HG02623 (cell line): Measurements from ENCODE around the gene DAAM2.

Experiments used
- ATAC-seq: cut with Tn5 transposase; IDR thresholded peaks from one replicate; pipeline ENCODE4 v1.9.1; 2021; ENCODE audit warnings: moderate library complexity; ENCODE audit not compliant: unreplicated experiment

Gene DAAM2

DNA sequence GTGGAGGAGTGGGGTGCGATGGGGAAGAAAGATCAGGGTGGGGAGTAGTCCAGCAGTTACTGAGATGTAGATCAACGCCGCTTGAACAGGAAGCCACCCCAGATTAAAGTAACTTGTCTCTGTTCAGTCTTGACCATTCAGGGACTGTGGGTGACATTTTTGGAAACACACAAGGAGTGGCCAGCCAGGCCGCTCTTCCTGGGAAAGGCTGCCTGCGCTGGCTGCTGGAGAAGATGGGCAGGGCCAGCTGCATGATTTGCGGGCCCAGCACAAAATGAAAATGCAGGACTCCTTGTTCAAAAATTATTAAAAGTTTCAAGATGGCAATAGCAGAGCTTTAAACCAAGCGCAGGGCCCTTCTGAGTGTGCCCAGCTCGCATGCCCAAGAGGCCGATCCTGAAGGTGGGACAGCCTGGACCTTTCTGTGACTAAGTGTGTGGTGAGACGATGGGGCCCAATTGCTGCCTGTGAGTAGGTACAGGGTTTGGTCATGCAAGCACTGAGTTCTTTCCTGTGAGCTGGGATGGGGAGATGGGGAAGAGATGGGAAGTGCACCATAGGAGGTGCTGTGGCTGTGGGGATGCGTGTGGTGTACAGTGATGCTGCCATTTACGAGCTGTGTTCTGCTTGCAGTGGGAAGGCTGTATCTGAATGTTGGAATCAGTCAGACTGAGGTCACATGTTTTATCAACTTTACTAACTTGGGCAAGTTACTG lies 51.3 kb downstream of the DAAM2 start:
- ATAC-seq = no peak

DNA sequence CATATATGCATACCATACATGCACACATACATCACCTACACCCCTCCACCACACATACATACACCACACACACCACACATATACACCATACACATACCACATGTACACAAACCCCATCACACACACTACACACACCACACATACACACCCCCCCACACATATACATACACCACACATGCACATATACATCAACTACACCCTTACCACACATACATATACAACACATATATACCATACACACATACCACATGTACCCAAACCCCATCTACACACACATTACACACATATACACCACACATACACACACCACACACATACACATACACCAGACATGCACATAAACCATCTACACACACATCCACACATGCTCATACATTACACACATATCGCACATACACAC lies 52.7 kb downstream of the DAAM2 start:
- ATAC-seq = no peak

DNA sequence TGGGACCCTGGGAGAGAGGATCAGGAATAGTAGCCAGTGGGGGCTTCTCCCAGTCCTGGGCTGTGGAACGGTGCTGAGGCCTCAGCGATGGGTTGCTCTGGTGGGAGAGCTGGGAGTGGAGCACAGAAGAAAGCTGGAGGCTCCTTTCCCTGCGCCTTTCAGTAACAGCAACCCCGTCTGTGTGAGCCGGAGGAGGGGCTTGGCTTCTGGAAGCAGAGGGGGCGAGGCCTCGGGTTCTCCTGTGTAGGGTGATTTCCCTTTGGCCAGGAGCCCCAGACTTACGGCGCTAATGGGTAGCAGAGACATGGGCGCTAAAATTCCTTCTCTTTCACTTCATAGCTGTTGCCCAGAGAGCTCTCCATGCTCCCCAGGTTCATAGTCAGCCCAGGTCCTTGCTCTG lies 55.0 kb downstream of the DAAM2 start:
- no peak for ATAC-seq

DNA sequence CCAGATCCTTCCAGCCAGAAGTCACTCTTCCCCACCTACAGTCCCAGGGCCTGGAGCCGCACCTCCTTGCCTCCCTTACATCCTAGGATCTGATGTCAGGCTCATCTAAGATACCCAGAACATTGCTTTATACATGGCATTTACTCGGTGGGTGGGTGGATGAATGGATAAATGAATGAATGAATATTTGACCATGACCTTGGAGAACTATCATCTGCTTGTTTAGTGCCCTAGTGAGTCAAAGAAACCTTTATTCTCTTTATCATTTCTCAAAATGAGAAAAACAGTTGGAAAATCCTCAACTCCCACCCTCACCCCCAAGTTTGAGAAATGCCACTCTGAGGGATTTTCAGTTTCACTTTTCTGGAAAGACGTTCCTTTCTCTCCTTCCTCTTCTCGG lies 56.0 kb downstream of the DAAM2 start:
- ATAC-seq = no peak

DNA sequence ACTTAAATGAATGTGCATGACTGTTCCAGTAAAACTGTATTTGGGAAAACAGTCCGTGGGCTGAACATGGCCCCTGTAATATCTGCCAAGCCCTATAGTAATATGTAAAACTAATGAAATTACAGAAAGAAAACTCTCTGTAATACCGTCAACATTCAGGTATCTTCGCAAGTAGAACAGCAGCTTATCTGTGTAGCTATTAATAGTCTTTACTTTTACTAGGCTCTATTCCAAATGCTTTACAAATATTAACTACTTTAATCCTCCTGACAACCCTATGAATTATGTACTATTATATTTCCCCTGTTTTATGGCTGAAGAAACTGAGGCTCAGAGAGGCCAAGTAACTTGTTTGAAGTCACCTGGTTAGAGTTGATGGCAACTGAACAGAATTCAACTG lies 57.1 kb downstream of the DAAM2 start:
- no peak for ATAC-seq

DNA sequence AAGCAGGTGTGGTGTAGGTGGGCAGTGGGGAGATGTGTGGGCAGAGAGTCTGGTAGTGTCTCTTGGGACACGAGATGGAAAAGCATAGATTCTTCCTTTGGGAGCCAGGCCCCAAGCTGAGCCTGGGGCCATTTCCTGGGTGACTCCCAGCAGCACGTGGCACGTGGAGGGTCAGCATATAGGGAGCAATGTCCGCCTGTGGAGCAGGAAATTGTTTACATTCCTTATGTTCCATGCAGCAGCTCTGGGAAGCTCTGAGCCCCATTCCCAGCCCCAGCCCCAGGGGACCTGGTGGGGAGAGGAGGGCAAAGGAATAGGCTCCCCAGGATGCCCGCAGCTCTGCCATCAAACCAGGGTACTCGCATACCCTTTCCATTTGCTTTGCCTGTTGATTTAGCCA lies 57.6 kb downstream of the DAAM2 start:
- no peak for ATAC-seq

DNA sequence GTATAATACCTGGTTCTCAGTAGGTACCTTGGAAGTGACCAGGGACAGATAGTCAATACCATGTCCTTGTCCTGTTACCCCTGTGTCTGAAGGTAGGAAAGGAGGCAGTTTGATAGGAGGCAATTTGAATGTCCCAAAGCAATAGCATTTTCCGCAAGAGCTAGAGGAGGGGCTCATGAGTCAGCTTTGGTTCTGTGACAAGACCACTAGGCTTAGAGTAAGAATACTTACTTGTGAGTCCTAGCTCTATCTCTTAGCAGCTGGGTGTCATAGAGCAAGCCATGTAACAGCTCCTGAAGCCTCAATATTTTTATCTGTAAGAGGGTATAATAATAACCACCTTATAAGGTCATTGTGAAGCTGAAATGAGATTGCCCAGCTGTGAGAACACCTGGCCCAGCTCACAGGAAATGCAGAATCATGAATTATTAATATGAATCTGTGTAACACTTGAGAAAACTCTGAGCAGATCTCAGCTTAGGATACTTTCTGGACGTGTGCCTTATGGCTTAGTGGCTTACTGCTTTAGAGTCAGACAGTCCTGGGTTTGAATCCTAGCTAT lies 58.6 kb downstream of the DAAM2 start:
- no peak for ATAC-seq

DNA sequence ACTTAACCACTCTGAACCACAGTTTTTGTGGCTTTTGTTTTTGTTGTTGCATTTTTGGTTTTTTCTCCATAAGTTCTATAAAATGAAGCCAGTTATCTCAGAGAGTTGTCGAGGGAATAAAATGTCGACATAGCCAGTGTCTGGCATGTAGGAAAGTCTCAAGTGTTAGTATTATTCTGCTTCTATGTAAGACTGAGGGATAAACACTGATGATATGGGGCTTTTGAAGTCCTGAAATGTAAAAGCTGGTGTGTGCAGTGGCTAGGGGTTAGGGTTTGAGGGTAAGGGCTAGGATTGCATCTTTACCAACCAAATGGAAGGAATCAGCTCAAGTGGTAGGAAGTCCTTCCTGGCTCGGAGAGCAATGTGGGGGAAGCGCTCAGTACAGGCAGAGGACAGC lies 59.2 kb downstream of the DAAM2 start:
- no peak for ATAC-seq

DNA sequence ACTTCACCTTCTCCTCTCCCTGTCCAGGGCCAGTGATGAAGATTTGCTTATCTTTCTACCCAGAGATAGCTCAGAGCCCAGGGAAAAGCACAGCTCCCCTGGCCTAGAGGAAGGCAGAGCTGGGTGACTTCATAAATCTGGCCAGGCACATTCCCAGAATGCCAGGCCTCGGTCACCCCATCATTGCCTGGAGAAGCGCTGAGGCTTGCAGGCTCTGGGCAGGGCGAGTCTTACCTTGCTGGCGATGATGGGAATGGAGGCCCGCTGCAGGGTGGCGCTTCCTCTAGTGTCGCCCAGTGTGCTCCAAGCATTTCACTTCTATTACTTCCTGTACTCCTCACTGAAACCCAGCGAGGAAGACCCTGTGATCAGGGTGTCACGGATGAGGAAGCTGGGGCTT lies 60.1 kb downstream of the DAAM2 start:
- ATAC-seq = no peak

DNA sequence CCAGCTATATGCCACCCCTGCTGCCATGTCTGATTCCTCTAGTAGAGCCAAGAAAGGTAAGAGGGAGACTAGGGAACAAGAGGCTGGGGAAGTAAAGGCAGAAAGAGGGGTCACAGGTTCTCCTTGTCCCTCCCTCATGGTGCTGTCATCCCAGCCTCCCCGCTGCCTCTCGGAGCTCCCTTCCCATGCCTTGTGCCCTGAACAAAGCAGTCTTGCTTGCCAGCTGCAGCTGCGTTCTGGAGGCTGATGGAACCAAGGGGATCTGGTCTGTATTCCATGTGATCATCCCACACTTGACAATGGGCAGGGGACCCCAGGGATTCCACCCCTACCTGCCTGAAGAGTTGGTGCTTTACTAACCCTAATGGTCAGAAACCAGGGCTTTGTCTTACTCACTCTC lies 61.4 kb downstream of the DAAM2 start:
- no peak for ATAC-seq

DNA sequence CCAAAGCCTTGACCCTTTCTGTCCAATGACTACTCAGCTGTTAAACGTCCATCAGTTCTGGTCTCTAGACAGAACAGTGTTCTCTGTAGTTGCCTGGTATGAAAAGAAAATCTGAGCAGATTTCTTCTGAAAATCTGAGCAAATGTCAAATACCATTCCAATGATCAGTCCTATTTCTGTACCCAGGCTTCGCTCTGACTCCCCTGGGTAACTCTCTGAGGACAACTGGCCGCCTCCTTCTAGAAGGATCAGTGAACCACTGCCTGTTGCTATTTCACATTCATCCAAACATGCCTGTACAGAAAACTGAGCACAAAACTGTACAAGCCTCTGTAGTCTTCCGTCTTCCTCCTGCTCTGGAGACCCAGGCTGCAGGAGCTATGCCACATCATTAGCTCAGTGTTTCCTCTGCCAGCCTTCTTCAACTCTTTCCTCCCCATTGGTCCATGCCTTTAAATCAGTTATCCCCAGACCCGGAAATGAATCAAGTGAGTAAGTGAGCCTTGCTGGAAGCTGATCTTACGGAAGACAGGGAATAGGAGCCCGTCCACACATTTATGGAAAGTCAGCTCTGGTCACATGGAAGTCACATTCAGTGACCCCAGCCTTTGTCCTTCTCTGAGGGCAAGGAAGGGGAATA lies 63.3 kb downstream of the DAAM2 start:
- ATAC-seq = no peak

DNA sequence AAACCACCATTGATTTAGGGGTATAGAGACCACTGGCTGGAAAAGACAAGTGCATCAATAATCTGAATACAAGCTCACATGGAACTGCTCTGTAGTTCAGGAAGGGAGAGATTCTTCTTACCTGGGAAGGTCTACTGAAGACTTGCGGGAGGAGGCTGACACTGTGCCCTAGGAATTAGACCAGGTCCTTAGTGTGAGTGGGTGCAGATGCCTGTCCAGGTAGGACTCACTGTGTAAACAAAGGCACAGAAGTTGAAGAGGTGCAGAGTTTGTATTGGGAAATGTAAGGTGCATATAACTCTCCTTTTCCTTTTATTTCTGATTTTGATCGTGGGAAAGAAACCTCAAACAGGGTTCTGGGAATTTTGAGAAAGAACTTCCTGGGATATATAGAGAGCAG lies 66.8 kb downstream of the DAAM2 start:
- ATAC-seq = no peak

DNA sequence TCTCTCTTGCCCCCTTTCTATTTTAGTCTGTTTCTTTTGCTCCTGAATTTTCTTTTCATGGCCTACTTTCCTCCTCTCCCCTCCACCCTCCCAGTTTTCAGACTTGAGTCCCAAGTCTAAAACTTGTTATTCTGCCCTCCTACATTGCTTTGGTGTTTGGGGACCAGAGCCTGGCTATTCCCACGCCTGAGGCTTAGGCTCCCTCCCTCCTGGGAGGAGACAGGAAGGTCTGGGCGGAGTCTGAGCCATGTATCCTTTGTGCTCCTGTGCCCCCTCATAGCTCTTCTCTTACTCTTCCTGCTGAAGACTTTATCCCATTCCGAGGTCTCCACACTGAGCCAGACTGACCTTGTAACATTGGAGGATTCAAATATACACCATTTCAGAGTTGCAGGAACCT lies 69.5 kb downstream of the DAAM2 start:
- ATAC-seq = no peak

DNA sequence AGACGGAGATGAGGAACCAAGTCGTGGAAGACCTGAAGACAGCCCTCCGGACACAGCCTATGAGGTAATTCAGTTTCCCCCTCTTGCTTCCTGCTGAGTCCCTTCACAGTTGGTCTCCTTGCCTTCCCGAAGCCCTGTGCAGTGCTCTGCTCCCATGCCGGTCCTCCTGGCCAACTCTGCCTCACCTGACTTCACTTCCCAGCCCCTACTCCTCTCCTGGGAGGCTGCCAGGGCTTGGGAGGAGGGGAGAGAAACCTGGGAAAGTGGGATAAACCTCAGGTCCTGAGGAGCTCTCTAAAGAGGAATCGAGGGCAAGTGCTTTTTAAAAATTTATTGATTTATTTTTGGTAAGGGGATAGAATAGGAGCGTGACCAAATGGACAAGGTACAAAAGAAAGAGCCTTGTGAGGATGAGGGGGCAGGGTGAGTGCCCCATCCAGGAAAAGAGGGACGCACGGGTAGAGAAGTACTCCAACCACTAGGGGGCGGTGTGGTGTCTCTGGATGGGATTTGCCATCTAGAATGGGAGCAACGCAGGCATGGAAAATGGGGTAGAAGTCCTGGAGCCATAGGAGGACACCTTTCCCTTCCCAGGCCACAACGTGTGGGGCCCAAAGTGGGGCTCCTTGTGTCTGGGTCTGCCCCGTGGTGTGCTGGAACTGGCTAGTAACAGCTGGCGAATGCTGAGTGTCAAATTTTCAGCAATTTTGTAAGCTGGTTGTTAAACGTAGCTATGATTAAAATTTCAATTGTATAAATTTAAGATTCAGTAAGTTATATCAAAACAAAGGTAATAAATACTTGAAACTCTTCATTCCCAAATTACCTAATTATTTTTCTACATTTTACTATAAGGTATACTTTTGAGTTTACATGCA lies 73.1 kb downstream of the DAAM2 start:
- ATAC-seq = no peak

DNA sequence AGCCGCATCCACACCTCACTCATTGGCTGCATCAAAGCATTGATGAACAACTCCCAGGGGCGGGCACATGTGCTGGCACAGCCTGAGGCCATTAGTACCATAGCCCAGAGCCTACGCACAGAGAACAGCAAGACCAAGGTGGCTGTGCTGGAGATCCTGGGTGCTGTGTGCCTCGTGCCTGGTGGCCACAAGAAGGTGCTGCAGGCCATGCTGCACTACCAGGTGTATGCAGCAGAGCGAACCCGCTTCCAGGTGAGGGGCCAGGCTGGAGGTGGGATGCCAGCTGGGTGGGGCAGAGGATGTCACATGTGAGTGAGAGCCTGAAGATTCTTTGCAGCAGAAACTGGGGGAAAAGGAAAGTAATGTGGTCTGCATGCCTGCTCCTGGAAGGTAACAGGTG lies 75.4 kb downstream of the DAAM2 start:
- no peak for ATAC-seq

DNA sequence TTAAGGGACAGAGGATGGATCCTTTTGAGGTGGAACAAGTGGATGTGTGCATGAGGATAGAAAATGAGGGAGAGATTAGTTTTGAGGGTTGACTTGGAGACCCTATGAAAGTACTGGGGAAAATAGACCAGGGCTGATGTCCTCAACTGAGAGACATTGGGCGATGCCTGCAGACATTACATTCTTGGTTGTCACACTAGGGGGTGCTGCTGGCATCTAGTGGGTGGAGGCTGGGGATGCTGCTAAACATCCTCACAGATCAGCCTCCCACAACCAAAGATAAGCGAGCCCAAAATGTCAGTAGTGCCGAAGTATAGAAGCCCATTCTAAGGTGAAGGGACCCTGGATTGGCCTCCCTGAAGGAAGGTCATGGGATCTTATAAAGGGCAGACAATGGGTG lies 78.8 kb downstream of the DAAM2 start:
- ATAC-seq = no peak

DNA sequence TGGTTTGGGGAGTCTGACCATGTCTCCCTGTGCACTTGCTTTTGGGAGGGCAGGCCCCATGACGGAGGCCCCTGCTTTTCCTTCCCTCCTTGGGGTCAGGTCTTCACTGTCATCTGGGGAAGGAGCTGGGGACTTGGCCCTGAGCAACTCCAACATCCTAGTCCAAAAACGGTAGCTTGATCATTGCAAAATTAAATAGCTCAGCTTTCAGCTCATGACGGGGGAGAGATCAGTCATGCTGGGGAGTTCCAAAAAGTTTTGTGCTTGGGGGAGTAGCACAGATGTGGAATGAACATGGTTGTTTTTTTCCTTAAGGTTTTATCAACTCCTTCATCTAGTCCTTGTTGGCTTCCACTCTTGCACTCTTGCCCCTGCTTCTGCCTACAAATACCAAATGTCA lies 81.3 kb downstream of the DAAM2 start:
- no peak for ATAC-seq

DNA sequence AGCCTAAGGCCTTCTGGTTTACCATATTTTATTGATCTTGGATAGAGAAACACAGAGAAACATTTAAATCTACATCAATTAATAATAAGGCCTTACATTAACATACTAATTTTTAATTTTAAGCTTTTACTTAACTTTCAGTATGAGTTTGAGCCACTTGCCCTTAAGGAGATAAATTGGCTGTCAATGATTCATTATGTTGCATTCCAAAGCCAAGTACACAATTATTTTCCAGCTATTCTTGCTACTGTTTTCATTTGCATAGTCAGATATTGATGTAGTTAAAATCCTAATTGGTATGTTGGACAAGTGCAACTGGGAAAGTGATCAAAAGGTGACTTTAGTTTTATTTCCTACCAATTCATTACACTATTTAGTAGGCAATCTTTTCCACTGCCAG lies 83.9 kb downstream of the DAAM2 start:
- ATAC-seq = no peak

DNA sequence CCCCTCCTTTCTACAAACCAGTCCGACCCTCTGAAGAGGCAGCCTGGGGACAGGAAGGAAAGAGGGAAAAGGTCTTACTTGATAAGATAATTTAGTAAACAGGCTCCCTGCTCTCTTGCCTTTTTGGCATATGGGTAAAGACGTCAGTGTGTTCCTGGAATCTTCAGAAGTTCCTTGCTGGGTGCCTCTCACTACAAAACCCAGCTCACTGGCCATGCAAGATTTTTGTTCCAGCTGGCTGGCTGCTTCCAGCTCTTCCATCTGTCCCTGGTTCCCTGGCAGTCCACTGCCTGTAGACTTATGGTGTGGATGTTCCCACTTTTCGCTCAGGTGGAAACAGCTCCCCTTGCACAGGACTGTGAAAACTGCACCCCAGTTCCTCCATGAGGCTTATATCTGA lies 84.7 kb downstream of the DAAM2 start:
- no peak for ATAC-seq

DNA sequence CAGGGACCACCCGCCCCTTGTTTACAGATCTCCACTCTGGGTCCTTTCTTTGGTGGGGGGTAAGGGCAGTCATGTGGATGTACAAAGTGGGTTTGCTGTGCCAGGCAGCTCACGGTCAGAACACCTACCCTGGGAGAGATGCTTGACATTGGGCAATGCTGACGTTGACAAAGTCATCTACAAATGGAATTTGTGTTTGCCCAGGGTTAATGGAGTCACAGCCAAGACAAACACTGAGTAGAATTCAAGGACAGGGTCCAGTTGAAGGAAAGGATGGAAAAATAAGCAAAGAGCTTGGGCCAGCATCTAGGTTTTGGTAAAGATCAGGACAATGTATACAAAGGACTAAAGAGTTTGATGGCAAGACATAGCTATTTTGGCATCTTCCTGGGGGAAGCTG lies 87.4 kb downstream of the DAAM2 start:
- ATAC-seq = no peak

DNA sequence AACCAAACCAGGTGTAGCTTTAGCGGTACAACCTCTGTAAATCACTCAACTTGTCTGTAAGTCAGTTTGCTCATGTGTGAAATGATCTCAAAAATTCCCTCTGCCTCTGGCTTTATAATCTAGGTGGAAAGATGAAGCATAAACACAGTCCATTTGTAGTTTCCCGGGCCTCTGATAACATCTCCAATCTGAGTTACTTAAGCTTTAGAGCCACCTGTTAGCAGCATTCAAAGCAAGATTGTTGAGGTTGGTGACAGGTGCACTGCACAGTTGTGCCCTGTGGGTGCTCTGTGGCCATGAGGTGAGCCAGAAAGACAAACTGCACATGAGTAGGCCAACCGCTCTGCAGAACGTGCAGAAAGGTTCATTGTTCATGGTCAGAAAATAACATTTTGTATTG lies 88.4 kb downstream of the DAAM2 start:
- ATAC-seq = no peak
